ENCODE measurements around the gene RAB15.

DNA sequence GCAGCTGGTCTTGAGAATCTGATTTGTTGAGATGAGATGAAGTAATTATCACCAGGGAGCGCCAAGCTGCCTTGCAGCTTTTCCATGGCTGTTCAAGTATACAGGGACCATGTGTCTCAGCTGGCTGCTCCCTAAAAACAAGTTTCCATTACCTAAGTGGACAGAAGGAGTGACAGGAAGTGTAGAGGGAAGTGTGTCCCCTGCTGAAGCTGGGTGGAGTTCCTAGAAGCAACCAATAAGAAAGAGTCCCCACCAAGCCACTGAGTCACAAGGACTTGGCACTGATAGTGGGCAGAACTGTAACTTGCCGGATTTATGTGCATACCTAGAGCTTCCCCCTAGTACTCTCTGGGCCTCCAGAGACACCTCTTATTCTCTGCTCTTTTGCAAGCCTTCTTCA, 28.1 kb downstream of the RAB15 start:
- TF ChIP-seq, protein P1, sequence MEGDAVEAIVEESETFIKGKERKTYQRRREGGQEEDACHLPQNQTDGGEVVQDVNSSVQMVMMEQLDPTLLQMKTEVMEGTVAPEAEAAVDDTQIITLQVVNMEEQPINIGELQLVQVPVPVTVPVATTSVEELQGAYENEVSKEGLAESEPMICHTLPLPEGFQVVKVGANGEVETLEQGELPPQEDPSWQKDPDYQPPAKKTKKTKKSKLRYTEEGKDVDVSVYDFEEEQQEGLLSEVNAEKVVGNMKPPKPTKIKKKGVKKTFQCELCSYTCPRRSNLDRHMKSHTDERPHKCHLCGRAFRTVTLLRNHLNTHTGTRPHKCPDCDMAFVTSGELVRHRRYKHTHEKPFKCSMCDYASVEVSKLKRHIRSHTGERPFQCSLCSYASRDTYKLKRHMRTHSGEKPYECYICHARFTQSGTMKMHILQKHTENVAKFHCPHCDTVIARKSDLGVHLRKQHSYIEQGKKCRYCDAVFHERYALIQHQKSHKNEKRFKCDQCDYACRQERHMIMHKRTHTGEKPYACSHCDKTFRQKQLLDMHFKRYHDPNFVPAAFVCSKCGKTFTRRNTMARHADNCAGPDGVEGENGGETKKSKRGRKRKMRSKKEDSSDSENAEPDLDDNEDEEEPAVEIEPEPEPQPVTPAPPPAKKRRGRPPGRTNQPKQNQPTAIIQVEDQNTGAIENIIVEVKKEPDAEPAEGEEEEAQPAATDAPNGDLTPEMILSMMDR (tag by site-specific recombination; IDR thresholded peaks at IDR 0.05): no peak
- TF ChIP-seq MZF1 (tag by site-specific recombination; IDR thresholded peaks at IDR 0.05; ENCODE audit: borderline replicate concordance) (no peak), ZNF132 (tag by site-specific recombination; IDR thresholded peaks at IDR 0.05; ENCODE audit: borderline replicate concordance) (no peak), ZNF510 (tag by site-specific recombination; IDR thresholded peaks at IDR 0.05; ENCODE audit: insufficient replicate concordance) (no peak), KLF10 (tag by site-specific recombination; IDR thresholded peaks at IDR 0.05) (no peak), ZNF610 (tag by site-specific recombination; IDR thresholded peaks at IDR 0.05; ENCODE audit: borderline replicate concordance) (no peak), ZNF521 (tag by site-specific recombination; IDR thresholded peaks at IDR 0.05) (no peak), TCF7L2 (IDR thresholded peaks at IDR 0.05; ENCODE audit: borderline replicate concordance, low read depth, low read length) (no peak), BCL11A (tag by site-specific recombination; IDR thresholded peaks at IDR 0.05; ENCODE audit: low read depth) (no peak), ZNF76 (tag by site-specific recombination; IDR thresholded peaks at IDR 0.05; ENCODE audit: borderline replicate concordance, low read depth) (no peak)
